IPS-18a (cell line): ENCODE data around the gene PLA2G4B.

Experiments
- H3K27ac ChIP-seq: one replicate; pipeline ENCODE4 v1.5.1; 2013; ENCODE audit warnings: low read length
- H3K27me3 ChIP-seq: one replicate; pipeline ENCODE4 v1.6.1; 2013; ENCODE audit warnings: mild to moderate bottlenecking, low read length; ENCODE audit not compliant: control insufficient read depth, insufficient read depth
- H3K36me3 ChIP-seq: one replicate; pipeline ENCODE4 v1.6.1; 2013; ENCODE audit warnings: low read depth, low read length; ENCODE audit not compliant: control insufficient read depth
- H3K4me1 ChIP-seq: one replicate; pipeline ENCODE4 v1.6.1; 2013; ENCODE audit warnings: low read depth, low read length; ENCODE audit not compliant: control insufficient read depth
- H3K4me3 ChIP-seq: one replicate; pipeline ENCODE4 v1.5.1; 2013; ENCODE audit warnings: low read length
- H3K9ac ChIP-seq: one replicate; pipeline ENCODE4 v1.6.1; 2013; ENCODE audit warnings: mild to moderate bottlenecking, low read length, moderate library complexity
- H3K9me3 ChIP-seq: one replicate; pipeline ENCODE4 v1.6.1; 2013; ENCODE audit warnings: low read depth, low read length; ENCODE audit not compliant: control insufficient read depth

PLA2G4B gene

DNA sequence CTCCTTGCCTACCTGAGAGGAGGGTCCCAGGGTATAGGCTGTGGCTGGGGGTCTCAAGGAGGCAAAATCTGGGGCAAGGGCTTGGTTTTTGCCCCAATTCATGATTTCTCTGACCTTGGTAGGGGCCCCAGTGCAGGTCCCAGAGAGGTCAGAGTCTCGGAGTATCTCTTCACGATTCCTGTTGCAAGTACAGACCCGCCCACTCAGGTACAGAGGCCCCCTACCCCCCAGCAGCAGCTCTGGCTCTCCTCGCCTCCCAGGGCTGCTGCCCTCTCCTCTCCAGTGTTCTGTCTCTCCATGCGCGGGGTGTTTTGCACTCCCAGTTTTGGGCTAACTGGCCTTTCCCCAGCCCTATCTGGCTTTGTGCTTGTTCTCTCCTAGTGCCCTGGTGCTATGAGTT is 16.2 kb upstream of the PLA2G4B start:
- H3K9me3 ChIP-seq, result no peaks in the 10 kb centered on the region
- H3K27me3 ChIP-seq, result no peaks in the 10 kb centered on the region
- peaks cover 7% of the 10 kb centered on the region for H3K36me3 ChIP-seq
- no peak overlapping the region for H3K27ac ChIP-seq
- no peak overlapping the region for H3K9ac ChIP-seq
- H3K4me1 ChIP-seq, result no peaks in the 10 kb centered on the region
- H3K4me3 ChIP-seq, result no peak overlapping the region

DNA sequence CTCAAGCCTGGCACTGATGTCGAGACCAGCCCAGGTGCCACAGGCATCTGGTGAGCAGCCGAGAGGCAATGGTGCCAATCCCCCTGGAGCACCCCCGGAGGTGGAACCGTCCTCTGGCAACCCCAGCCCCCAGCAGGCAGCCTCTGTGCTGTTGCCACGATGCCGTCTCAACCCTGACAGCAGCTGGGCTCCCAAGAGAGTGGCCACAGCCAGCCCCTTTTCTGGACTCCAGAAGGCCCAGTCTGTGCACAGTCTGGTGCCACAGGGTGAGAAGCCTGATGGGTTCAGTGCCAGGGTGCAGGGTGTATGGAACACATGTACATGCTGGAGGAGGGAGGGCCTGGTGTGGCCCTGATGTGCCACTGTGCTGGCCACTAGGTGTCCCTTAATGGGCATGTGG is 15.7 kb upstream of the PLA2G4B start:
- Histone ChIP-seq H3K9ac (no peak overlapping the region), H3K27me3 (no peaks in the 10 kb centered on the region), H3K9me3 (no peaks in the 10 kb centered on the region), H3K27ac (no peak overlapping the region), H3K4me1 (no peaks in the 10 kb centered on the region), H3K36me3 (peaks cover 4% of the 10 kb centered on the region), H3K4me3 (no peak overlapping the region)

DNA sequence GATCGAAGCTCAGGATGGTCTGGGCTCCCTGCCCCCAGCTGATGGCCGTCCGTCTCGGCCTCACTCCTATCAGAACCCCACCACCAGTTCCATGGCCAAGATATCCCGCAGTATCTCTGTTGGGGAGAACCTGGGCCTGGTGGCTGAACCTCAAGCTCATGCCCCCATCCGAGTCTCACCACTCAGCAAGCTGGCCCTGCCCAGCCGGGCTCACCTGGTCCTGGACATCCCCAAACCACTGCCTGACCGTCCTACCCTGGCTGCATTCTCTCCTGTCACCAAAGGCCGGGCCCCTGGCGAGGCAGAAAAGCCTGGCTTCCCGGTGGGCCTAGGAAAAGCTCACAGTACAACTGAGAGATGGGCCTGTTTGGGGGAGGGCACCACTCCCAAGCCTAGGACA is 15.1 kb upstream of the PLA2G4B start:
- Histone ChIP-seq H3K27me3 (peaks cover 1% of the 10 kb centered on the region), H3K9ac (no peak overlapping the region), H3K36me3 (no peaks in the 10 kb centered on the region), H3K27ac (no peak overlapping the region), H3K4me3 (no peak overlapping the region), H3K4me1 (peaks cover under 1% of the 10 kb centered on the region), H3K9me3 (no peaks in the 10 kb centered on the region)

DNA sequence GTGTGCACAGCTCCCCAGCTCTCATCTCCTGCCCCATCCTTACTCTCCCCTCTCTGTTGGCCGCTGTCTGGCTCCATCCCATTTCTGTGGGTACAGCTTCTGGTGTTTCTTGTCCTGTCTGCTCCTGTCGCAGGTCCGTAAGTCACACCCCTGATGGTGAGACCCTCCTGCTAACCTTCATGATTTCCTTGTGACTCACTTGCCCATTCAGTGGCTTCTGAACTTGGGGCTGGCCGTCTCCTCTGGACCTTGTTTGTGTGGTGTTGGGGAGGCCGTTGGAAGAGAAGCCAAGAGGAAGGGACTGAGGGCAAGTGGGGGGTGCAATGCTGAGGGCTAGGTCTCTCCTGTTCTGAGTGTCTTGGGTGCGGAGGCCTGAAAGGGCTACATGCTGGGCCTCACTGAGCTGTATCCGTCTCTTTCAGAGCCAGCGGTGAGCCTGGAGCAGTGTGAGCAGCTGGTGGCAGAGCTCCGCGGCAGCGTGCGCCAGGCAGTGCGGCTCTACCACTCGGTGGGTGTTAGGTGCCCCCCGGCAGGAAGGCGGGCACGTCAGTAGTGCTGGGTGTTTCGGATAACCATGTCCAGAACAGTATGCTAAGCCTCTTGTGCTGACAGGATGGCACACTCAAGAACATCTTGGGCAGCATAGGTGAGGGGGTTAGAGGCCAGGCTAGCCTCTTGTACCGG is 14.4 kb upstream of the PLA2G4B start:
- Histone ChIP-seq H3K4me3 (no peak overlapping the region), H3K4me1 (peaks cover 4% of the 10 kb centered on the region), H3K36me3 (no peaks in the 10 kb centered on the region), H3K27me3 (peaks cover 6% of the 10 kb centered on the region), H3K27ac (no peak overlapping the region), H3K9me3 (no peaks in the 10 kb centered on the region), H3K9ac (no peak overlapping the region)

DNA sequence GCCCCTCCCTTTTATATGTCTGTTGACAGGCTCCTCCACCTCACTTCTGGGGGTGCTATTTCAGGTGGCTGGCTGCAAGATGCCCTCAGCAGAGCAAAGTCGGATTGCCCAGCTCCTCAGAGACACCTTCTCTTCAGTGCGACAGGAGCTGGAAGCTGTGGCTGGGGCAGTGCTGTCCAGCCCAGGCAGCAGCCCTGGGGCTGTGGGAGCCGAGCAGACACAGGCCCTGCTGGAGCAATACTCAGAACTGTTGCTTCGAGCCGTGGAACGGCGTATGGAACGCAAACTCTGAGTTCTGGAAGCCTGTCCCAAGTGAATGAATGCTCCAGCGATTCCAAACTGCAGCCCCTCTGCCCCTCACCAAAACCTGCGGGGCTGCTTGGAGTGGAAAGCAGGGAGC is 13.5 kb upstream of the PLA2G4B start:
- no peak overlapping the region for H3K4me3 ChIP-seq
- peaks cover 4% of the 10 kb centered on the region for H3K4me1 ChIP-seq
- no peak overlapping the region for H3K27ac ChIP-seq
- no peaks in the 10 kb centered on the region for H3K9me3 ChIP-seq
- no peak overlapping the region for H3K9ac ChIP-seq
- no peaks in the 10 kb centered on the region for H3K36me3 ChIP-seq
- H3K27me3 ChIP-seq, result peaks cover 6% of the 10 kb centered on the region

DNA sequence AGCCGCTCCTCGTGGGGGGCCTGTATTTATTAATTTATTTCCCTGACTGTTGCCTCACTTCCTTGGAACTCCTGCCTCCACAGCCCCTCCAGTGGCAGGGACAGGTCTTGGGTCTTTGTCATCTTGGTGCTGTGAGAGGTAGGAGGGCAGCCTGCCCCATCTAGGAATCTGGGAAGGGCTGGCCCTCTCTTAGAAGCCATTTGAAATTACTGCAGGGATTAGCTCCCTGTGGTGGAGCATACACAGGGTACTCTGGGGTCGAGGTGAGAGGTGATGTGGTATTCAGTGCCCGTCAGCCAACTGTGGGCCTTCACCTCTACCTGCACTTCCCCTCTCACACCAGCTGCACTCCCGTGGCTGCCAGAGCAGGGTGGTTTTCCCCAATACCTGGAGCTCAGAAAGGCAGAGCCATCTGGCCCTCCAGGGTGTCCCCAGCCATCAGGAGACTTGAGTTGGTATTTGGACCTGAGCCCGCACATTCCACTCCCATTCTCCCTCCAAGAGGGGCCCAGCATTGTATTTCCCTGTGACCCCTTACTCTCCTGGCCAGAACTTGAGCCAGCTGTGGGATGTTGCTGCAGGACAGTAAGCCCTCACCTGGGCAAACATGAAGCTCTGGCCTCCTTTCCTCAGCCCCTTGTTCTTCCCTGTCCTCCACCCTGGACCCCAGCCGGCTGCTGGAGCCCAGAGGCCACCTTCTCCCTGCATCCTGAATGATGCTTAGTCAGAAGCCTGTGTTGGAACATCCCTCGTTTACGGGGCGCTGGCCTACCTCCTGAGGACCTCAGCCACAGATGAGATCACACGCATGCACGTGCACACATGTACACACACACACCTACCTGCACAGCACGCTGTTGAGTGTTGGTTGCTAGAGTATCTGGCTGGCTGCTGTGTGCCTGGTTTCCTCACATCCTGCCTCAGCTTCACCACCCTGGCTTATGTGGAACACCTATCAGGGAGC is 12.8 kb upstream of the PLA2G4B start:
- H3K9ac ChIP-seq, result no peak overlapping the region
- H3K9me3 ChIP-seq, result no peaks in the 10 kb centered on the region
- H3K27me3 ChIP-seq, result peaks cover 6% of the 10 kb centered on the region
- H3K36me3 ChIP-seq, result no peaks in the 10 kb centered on the region
- H3K27ac ChIP-seq, result no peak overlapping the region
- peaks cover 4% of the 10 kb centered on the region for H3K4me1 ChIP-seq
- no peak overlapping the region for H3K4me3 ChIP-seq

DNA sequence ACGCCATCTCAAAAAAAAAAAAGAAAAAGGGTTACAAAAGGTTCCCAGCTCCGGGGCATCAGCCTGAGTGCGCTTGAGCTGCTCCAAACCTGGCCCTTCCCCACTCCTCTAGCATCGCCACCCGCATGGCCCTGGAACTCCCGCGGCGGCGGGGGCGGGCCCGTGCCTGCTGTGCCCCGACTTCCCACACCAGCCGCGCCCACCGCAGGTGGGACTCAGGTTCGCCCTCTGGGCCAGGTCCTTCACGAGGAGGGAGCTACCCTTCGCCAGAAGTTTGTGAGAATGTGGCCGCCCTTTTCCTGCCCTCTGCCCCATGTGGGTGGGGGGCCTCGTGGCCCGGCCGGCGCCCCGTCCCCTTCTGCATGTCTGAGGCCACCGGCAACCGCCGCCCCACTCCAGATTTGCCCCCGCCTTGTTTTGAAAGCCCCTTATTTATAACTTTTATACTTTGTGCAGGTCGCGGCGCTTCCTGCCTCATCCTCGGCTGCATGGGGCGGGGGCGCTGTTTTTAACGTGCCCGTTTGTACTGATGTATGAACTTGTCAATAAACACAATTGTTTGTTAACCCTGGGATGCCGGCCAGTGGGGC is 11.3 kb upstream of the PLA2G4B start:
- Histone ChIP-seq H3K27ac (no peak overlapping the region), H3K9me3 (no peaks in the 10 kb centered on the region), H3K4me1 (peaks cover 4% of the 10 kb centered on the region), H3K9ac (peak overlapping the region; percentile 18), H3K36me3 (no peaks in the 10 kb centered on the region), H3K4me3 (peak overlapping the region; percentile 94), H3K27me3 (peaks cover 6% of the 10 kb centered on the region)

DNA sequence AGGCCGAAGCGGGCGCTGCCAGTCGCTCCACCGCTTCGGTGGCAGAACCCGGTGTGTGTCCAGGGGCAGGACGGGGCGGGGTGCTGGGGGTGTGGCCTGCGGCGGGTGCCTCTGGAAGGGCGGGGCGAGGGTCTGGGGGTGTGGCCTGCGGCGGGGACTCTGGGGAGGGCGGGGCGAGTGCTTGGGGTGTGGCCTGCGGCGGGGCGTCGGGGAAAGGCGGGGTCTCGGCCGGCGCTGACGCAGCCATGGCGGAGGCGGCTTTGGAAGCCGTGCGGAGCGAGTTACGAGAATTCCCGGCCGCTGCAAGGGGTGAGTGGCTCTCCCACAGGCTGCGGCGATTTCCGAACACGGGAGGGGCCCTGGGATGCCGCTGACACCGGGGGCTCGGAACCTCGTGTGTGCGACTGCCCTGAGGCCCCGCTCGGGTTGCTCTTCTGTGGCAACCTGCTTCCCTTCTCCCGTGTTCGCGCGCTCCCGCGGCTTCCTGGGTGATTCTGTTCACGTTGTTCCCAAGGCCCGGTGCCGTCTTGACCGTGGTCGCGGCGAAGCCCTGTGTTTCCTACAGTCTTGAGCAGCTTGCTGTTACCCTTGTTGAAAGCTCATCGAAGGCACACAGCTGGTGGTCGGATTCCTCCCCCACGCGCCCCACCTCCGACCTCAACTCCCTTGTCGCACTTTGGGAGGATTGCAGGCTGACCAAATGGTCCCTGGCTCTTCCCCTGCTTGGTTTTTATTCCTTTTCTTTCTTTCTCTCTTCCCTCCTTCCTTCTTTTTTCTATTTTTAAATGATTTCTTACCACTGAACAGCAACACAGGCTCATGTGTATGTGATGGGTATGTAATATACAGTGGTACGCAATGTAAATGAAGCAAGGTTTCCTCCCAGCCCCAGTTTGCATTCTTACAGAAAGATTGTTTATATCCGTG is 10.5 kb upstream of the PLA2G4B start, which contains the start of gene JMJD7:
Gene JMJD7, plus strand, starts transcription at position 213 of the 927 bp plus-strand sequence. Its CDS starts 33 bp downstream, at position 246.
- H3K9me3 ChIP-seq, result no peaks in the 10 kb centered on the region
- peaks cover 6% of the 10 kb centered on the region for H3K27me3 ChIP-seq
- peak within 1 kb of the TSS; percentile 94 for H3K4me3 ChIP-seq
- no peaks in the 10 kb centered on the region for H3K36me3 ChIP-seq
- peaks cover 4% of the 10 kb centered on the region for H3K4me1 ChIP-seq
- peak within 1 kb of the TSS; percentile 65 for H3K9ac ChIP-seq
- H3K27ac ChIP-seq, result no peak within 1 kb of the TSS

DNA sequence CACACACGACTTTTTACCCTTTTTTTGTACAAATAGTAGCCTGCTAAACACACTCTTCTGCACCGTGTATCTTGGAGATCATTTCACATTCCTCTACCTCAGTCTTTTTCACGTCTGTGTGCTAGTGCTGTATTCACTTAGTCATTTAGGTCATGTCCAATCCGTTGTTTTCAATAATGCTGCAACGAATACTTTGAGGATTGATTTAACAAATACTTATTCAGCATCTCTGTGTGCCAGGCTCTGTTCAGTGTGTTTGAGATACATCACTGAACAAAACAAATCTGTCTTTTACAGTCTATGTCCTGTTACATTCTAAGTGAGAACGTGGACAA is 9.9 kb upstream of the PLA2G4B start:
- H3K36me3 ChIP-seq, result no peaks in the 10 kb centered on the region
- no peaks in the 10 kb centered on the region for H3K9me3 ChIP-seq
- H3K27me3 ChIP-seq, result peaks cover 6% of the 10 kb centered on the region
- peaks cover 4% of the 10 kb centered on the region for H3K4me1 ChIP-seq
- peak overlapping the region; percentile 65 for H3K9ac ChIP-seq
- no peak overlapping the region for H3K27ac ChIP-seq
- H3K4me3 ChIP-seq, result peak overlapping the region; percentile 94

DNA sequence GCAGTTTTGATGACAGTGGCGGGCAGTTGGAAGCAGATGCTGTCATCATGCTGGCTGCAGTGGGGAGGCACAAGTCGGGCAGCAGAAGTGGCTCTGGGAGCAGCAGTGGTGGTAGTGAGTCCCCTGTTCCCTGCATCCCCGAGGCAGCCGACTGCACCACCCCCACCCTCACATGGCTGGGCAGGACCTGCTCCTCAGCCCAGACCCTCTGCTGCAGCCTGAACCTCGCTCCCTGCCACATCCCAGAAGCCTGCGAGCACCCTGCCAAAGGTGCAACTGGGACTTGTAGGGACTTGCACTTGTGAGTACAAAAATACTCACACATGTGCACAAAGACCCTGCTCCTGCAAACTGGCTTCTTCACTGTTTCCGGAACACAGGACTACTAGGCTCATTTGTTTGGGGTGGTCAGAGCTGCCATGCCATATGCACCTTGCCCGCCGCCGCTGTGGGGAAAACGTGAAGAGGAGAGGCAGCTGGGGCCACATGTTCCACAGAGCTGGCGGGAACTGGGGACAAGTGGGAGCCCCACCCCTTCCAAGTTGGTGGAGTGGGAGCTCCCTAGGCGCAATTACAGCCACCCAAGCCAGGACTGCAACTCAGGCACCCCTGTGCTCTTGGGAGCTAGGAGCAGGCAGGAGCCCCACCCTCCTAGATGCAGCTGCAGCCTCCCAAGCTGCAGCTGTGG is 8.5 kb upstream of the PLA2G4B start:
- no peak overlapping the region for H3K27ac ChIP-seq
- no peak overlapping the region for H3K9ac ChIP-seq
- no peaks in the 10 kb centered on the region for H3K9me3 ChIP-seq
- H3K27me3 ChIP-seq, result peaks cover 6% of the 10 kb centered on the region
- no peaks in the 10 kb centered on the region for H3K36me3 ChIP-seq
- peaks cover 4% of the 10 kb centered on the region for H3K4me1 ChIP-seq
- H3K4me3 ChIP-seq, result no peak overlapping the region
